CD4-positive, alpha-beta T cell treated with Interleukin-15 for 1 hour (primary cell): ENCODE measurements around the gene DNAJC21.
A peak's percentile ranks its signal among the peaks of the same experiment; 100 is the strongest.
"Not testable (repeated sequence)": the region's sequence is repeated elsewhere in the genome, so short reads cannot be mapped to it uniquely, and the experiment has no call there.

Source experiments
- DNase-seq: peaks from one replicate; pipeline ENCODE4 v3.0.0-alpha.2; 2020

DNAJC21 gene

GRCh38 chr5:34929134-34929719, at the start of gene DNAJC21:
TSS of gene DNAJC21 (plus strand) at chr5:34929559. CDS start at chr5:34929820, 261 bp downstream.
- peak; percentile 98 for DNase-seq

- no peak for DNase-seq
Observed at GRCh38 chr5:34881246-34881645, 48.1 kb upstream of the DNAJC21 start.

GRCh38 chr5:34886392-34887119, 42.8 kb upstream of the DNAJC21 start:
- no peak for DNase-seq

GRCh38 chr5:34889394-34889793, 40.0 kb upstream of the DNAJC21 start:
- DNase-seq = no peak

- DNase-seq = no peak
Observed at GRCh38 chr5:34891981-34892380, 37.4 kb upstream of the DNAJC21 start.

GRCh38 chr5:34892414-34892813, 36.9 kb upstream of the DNAJC21 start:
- no peak for DNase-seq

GRCh38 chr5:34894716-34895115, 34.6 kb upstream of the DNAJC21 start:
- no peak for DNase-seq

- no peak for DNase-seq
Observed at GRCh38 chr5:34895641-34896419, 33.5 kb upstream of the DNAJC21 start.

GRCh38 chr5:34897646-34898045, 31.7 kb upstream of the DNAJC21 start:
- no peak for DNase-seq

GRCh38 chr5:34898258-34898895, 31.0 kb upstream of the DNAJC21 start:
- peak; percentile 50 for DNase-seq

GRCh38 chr5:34899066-34899465, 30.3 kb upstream of the DNAJC21 start:
- DNase-seq = no peak

GRCh38 chr5:34900652-34901051, 28.7 kb upstream of the DNAJC21 start:
- DNase-seq = no peak

- DNase-seq = no peak
Observed at GRCh38 chr5:34903260-34903659, 26.1 kb upstream of the DNAJC21 start.

GRCh38 chr5:34905564-34905963, 23.8 kb upstream of the DNAJC21 start:
- no peak for DNase-seq

- no peak for DNase-seq
Observed at GRCh38 chr5:34913072-34913471, 16.3 kb upstream of the DNAJC21 start.

GRCh38 chr5:34914671-34915138, 14.7 kb upstream of the DNAJC21 start:
- no peak for DNase-seq

GRCh38 chr5:34915139-34915855, 14.1 kb upstream of the DNAJC21 start, which contains the start of the genes BRIX1 and RAD1:
TSS of gene BRIX1 (plus strand) at chr5:34915711. CDS start at chr5:34915739, 28 bp downstream.
TSS of gene RAD1 (minus strand) at chr5:34915504. CDS start at chr5:34914892, 612 bp downstream.
- DNase-seq = peak; percentile 94

- DNase-seq = no peak
Observed at GRCh38 chr5:34915856-34916192, 13.5 kb upstream of the DNAJC21 start.

GRCh38 chr5:34916518-34916917, 12.8 kb upstream of the DNAJC21 start:
- no peak for DNase-seq

GRCh38 chr5:34918025-34918424, 11.3 kb upstream of the DNAJC21 start:
- DNase-seq = no peak

- DNase-seq = no peak
Observed at GRCh38 chr5:34919077-34919476, 10.3 kb upstream of the DNAJC21 start.

- DNase-seq = not testable (repeated sequence)
Observed at GRCh38 chr5:34923256-34923655, 6.1 kb upstream of the DNAJC21 start.
